Measurements from ENCODE around the gene KDM4C.

The KDM4C gene

GRCh38 chr9:6876195-6876894 is 118.6 kb downstream of the KDM4C start:
- H4K20me1 ChIP-seq (ENCODE audit: insufficient read depth, low read length): no peaks in the 10 kb centered on the region
- H3K36me3 ChIP-seq (ENCODE audit: insufficient read depth, low read length): no peaks in the 10 kb centered on the region
- H2AFZ ChIP-seq (ENCODE audit: low read depth, low read length): no peak overlapping the region
- H3K4me3 ChIP-seq (ENCODE audit: low read depth in 1 of 2, low read length in 2 of 2): no peak overlapping the region
- H3K4me2 ChIP-seq (ENCODE audit: insufficient read depth, low read length): no peak overlapping the region
- H3K27ac ChIP-seq (ENCODE audit: low read length): no peak overlapping the region
- no peaks in the 10 kb centered on the region for H3K79me2 ChIP-seq (ENCODE audit: insufficient read depth, low read length)
- DNase-seq (no peak), ATAC-seq (ENCODE audit: insufficient read depth, low read depth) (no peak)
- no peaks in the 10 kb centered on the region for H3K4me1 ChIP-seq (ENCODE audit: insufficient read depth, low read length)
- no peak overlapping the region for H3K9ac ChIP-seq (ENCODE audit: low read depth, low read length)
- no peak for TF ChIP-seq EZH2 (IDR thresholded peaks at IDR 0.05; ENCODE audit: borderline replicate concordance, low read depth, low read length, severe bottlenecking)
- TF ChIP-seq CTCF (IDR thresholded peaks at IDR 0.05; ENCODE audit: borderline replicate concordance, extremely low read depth, low read length, poor library complexity, severe bottlenecking): no peak
- no peaks in the 10 kb centered on the region for H3K27me3 ChIP-seq (ENCODE audit: insufficient read depth, low read length, poor library complexity)
- no peaks in the 10 kb centered on the region for H3K9me3 ChIP-seq (ENCODE audit: insufficient read depth, low read length, severe bottlenecking)

- Histone ChIP-seq H3K9me3 (ENCODE audit: insufficient read depth, low read length, severe bottlenecking) (no peaks in the 10 kb centered on the region), H2AFZ (ENCODE audit: low read depth, low read length) (no peak overlapping the region), H3K4me1 (ENCODE audit: insufficient read depth, low read length) (no peaks in the 10 kb centered on the region), H4K20me1 (ENCODE audit: insufficient read depth, low read length) (no peaks in the 10 kb centered on the region), H3K36me3 (ENCODE audit: insufficient read depth, low read length) (no peaks in the 10 kb centered on the region), H3K4me3 (ENCODE audit: low read depth in 1 of 2, low read length in 2 of 2) (no peak overlapping the region), H3K4me2 (ENCODE audit: insufficient read depth, low read length) (no peak overlapping the region), H3K79me2 (ENCODE audit: insufficient read depth, low read length) (no peaks in the 10 kb centered on the region), H3K27ac (ENCODE audit: low read length) (no peak overlapping the region), H3K9ac (ENCODE audit: low read depth, low read length) (no peak overlapping the region), H3K27me3 (ENCODE audit: insufficient read depth, low read length, poor library complexity) (no peaks in the 10 kb centered on the region)
- DNase-seq (no peak), ATAC-seq (ENCODE audit: insufficient read depth, low read depth) (no peak)
- TF ChIP-seq CTCF (IDR thresholded peaks at IDR 0.05; ENCODE audit: borderline replicate concordance, extremely low read depth, low read length, poor library complexity, severe bottlenecking) (no peak), EZH2 (IDR thresholded peaks at IDR 0.05; ENCODE audit: borderline replicate concordance, low read depth, low read length, severe bottlenecking) (no peak)
These were observed 119.9 kb downstream of the KDM4C start for GRCh38 chr9:6877671-6878161.

- Histone ChIP-seq H3K4me3 (ENCODE audit: low read depth in 1 of 2, low read length in 2 of 2) (no peak overlapping the region), H4K20me1 (ENCODE audit: insufficient read depth, low read length) (no peaks in the 10 kb centered on the region), H3K4me2 (ENCODE audit: insufficient read depth, low read length) (no peak overlapping the region), H3K9me3 (ENCODE audit: insufficient read depth, low read length, severe bottlenecking) (no peaks in the 10 kb centered on the region), H3K27ac (ENCODE audit: low read length) (no peak overlapping the region), H3K9ac (ENCODE audit: low read depth, low read length) (no peak overlapping the region), H3K27me3 (ENCODE audit: insufficient read depth, low read length, poor library complexity) (no peaks in the 10 kb centered on the region), H3K4me1 (ENCODE audit: insufficient read depth, low read length) (no peaks in the 10 kb centered on the region), H3K36me3 (ENCODE audit: insufficient read depth, low read length) (no peaks in the 10 kb centered on the region; the same call in 1 of the 2 replicates), H3K79me2 (ENCODE audit: insufficient read depth, low read length) (no peaks in the 10 kb centered on the region), H2AFZ (ENCODE audit: low read depth, low read length) (no peak overlapping the region)
- DNase-seq (no peak), ATAC-seq (ENCODE audit: insufficient read depth, low read depth) (no peak)
- TF ChIP-seq EZH2 (IDR thresholded peaks at IDR 0.05; ENCODE audit: borderline replicate concordance, low read depth, low read length, severe bottlenecking) (no peak), CTCF (IDR thresholded peaks at IDR 0.05; ENCODE audit: borderline replicate concordance, extremely low read depth, low read length, poor library complexity, severe bottlenecking) (no peak)
These were observed 122.9 kb downstream of the KDM4C start for GRCh38 chr9:6880626-6881025.

Measured in DND-41 (cell line).